Vagina (tissue), 2 donors: ENCODE measurements around the gene OS9.
"Not testable (repeated sequence)": the region's sequence is repeated elsewhere in the genome, so short reads cannot be mapped to it uniquely, and the experiment has no call there.

Experiments
- POLR2A ChIP-seq, 2 donors: fragments of 450-650 bp; IDR thresholded peaks; one replicate each; pipeline ENCODE4 v1.6.1; 2017; ENCODE audit warnings: antibody characterized with exemption in 2 of 2, mild to moderate bottlenecking in 2 of 2, moderate library complexity in 2 of 2
- TF ChIP-seq, protein P1 (sequence below), 3 experiments: fragments of 450-650 bp in 2 of 3; fragments of 200-600 bp in 1 of 3; sonication (generic) in 1 of 3; IDR thresholded peaks; one replicate each; pipeline ENCODE4 v1.5.1; 2017 to 2019; ENCODE audit warnings: antibody characterized with exemption in 3 of 3, mild to moderate bottlenecking in 2 of 3, moderate library complexity in 2 of 3

DNA sequence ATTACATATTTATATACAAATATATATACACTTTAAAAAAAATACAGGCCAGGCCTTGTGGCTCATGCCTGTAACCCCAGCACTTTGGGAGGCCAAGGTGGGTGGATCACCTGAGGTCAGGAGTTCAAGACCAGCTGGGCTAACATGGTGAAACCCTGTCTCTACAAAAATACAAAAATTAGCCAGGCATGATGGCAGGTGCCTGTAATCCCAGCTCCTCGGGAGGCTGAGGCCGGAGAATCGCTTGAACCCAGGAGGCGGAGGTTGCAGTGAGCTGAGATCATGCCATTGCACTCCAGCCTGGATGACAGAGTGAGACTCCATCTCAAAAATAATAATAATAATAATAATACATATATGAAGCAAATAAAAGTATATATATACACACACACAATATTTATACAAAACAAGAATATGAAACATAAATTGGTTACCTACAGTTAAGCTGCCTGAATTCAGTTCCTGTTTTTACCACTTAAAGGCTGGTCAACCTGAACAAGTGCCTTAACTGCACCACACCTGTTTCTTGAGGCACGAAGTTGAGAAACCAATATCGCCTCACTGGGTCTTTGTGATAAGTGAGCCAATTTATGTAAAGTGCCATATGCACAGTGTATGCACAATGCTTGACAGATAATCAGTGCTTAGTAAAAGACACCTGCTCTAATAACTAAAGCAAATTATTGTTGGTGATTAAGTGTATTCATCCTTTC, 21.3 kb downstream of the OS9 start:
- TF ChIP-seq, protein P1, sequence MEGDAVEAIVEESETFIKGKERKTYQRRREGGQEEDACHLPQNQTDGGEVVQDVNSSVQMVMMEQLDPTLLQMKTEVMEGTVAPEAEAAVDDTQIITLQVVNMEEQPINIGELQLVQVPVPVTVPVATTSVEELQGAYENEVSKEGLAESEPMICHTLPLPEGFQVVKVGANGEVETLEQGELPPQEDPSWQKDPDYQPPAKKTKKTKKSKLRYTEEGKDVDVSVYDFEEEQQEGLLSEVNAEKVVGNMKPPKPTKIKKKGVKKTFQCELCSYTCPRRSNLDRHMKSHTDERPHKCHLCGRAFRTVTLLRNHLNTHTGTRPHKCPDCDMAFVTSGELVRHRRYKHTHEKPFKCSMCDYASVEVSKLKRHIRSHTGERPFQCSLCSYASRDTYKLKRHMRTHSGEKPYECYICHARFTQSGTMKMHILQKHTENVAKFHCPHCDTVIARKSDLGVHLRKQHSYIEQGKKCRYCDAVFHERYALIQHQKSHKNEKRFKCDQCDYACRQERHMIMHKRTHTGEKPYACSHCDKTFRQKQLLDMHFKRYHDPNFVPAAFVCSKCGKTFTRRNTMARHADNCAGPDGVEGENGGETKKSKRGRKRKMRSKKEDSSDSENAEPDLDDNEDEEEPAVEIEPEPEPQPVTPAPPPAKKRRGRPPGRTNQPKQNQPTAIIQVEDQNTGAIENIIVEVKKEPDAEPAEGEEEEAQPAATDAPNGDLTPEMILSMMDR (IDR thresholded peaks at IDR 0.05), result not testable (repeated sequence)
- not testable (repeated sequence) for TF ChIP-seq POLR2A (IDR thresholded peaks at IDR 0.05)
